Gastroesophageal sphincter (tissue), 4 donors: ENCODE results near the gene NUDT16L1. TPM values are rescaled to one million over a fixed set of nuclear protein-coding genes. Genes with fewer than 3 reads are reported as not detected.
A peak's percentile ranks its signal among the peaks of the same experiment; 100 is the strongest.
"Not testable (repeated sequence)": the region's sequence is repeated elsewhere in the genome, so short reads cannot be mapped to it uniquely, and the experiment has no call there.

Source experiments
- ATAC-seq: fragments of 150-250 bp; one replicate; pipeline ENCODE4 v1.9.1; 2016; ENCODE audit warnings: mild to moderate bottlenecking, moderate library complexity
- H3K27ac ChIP-seq, 4 donors: fragments of 200-600 bp; sonication (generic) in 3 of 4; 1 replicate in 3 of 4; 2 replicates in 1 of 4; pipeline ENCODE4 v1.5.1; 2016 to 2019
- H3K27me3 ChIP-seq: fragments of 200-600 bp; sonication (generic); one replicate; pipeline ENCODE4 v1.5.1; 2019
- H3K36me3 ChIP-seq, 2 donors: fragments of 200-600 bp; sonication (generic); one replicate each; pipeline ENCODE4 v1.5.1; 2019; ENCODE audit warnings: control low read depth in 1 of 2
- H3K4me1 ChIP-seq, 3 donors: fragments of 200-600 bp; sonication (generic); 1 replicate in 2 of 3; 2 replicates in 1 of 3; pipeline ENCODE4 v1.5.1; 2016 to 2019; ENCODE audit warnings: control low read depth in 2 of 3
- H3K4me3 ChIP-seq, 2 donors: fragments of 200-600 bp; sonication (generic); one replicate each; pipeline ENCODE4 v1.5.1; 2019; ENCODE audit warnings: mild to moderate bottlenecking in 1 of 2, moderate library complexity in 1 of 2
- H3K9me3 ChIP-seq, 3 donors: fragments of 200-600 bp; sonication (generic); one replicate each; pipeline ENCODE4 v1.5.1; 2017 to 2019; ENCODE audit warnings: control low read depth in 2 of 3
- CTCF ChIP-seq, 4 experiments: fragments of 200-600 bp in 2 of 4; fragments of 450-650 bp in 2 of 4; sonication (generic) in 1 of 4; IDR thresholded peaks; one replicate each; pipeline ENCODE4 v1.5.1; 2017 to 2019; ENCODE audit warnings: antibody characterized with exemption in 4 of 4, mild to moderate bottlenecking in 2 of 4, moderate library complexity in 2 of 4
- EP300 ChIP-seq: sonication (generic); formaldehyde crosslinking; IDR thresholded peaks from one replicate; pipeline ENCODE4 v1.6.1; 2017; ENCODE audit warnings: antibody characterized with exemption, mild to moderate bottlenecking
- POLR2A ChIP-seq, 2 donors: fragments of 450-650 bp; IDR thresholded peaks; one replicate each; pipeline ENCODE4 v1.6.1; 2017; ENCODE audit warnings: antibody characterized with exemption in 2 of 2, mild to moderate bottlenecking in 2 of 2, moderate library complexity in 1 of 2
- POLR2AphosphoS5 ChIP-seq: sonication (generic); formaldehyde crosslinking; IDR thresholded peaks from one replicate; pipeline ENCODE4 v1.6.1; 2017; ENCODE audit warnings: antibody characterized with exemption
- WGBS, 2 donors: methylation state at CpG; one replicate each; pipeline ENCODE4 v1.1.5; 2018; ENCODE audit warnings: low coverage in 1 of 2; 5-methylcytosine and 5-hydroxymethylcytosine counted together
- total RNA-seq, 4 donors: library from RNA; depleted of rRNA; stranded (reverse); fragments of >200 nt; gene quantifications; one replicate each; pipeline ENCODE4 v1.1.0, GENCODE V29; 2016

Gene NUDT16L1
- total RNA-seq, 4 donors from 2014 or later = 14.8 to 26.3 (median 21.4) TPM

DNA sequence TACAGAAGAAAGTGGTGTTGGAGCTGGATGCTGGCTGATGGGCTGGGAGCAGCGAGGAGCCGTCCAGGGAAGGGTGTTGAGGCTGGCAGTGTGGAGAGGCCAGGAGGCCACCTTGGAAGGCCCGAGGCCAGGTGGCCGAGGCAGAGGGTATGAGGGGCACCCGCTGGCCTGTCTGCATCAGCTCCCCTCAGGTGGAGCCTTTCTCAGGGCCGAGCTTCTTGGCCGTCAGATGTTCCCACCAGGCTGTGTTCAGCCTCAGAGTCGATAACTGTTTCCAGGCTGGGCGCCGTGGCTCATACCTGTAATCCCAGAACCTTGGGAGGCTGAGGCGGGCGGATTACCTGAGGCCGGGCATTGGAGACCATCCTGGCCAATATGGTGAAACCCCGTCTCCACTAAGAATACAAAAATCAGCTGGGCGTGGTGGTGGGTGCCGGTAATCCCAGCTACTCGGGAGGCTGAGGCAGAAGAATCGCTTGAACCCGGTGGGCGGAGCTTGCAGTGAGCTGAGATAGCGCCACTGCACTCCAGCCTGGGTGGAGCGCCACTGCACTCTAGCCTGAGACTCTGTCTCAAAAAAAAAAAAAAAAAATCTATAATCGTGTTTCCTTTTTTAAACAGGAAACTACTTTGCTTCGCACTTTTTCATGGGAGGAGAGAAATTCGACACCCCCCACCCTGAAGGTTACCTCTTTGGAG is 43.5 kb upstream of the NUDT16L1 start:
- peaks cover 0 to 76% of the 10 kb centered on the region in 2 donors for H3K36me3 ChIP-seq
- ATAC-seq = no peak

DNA sequence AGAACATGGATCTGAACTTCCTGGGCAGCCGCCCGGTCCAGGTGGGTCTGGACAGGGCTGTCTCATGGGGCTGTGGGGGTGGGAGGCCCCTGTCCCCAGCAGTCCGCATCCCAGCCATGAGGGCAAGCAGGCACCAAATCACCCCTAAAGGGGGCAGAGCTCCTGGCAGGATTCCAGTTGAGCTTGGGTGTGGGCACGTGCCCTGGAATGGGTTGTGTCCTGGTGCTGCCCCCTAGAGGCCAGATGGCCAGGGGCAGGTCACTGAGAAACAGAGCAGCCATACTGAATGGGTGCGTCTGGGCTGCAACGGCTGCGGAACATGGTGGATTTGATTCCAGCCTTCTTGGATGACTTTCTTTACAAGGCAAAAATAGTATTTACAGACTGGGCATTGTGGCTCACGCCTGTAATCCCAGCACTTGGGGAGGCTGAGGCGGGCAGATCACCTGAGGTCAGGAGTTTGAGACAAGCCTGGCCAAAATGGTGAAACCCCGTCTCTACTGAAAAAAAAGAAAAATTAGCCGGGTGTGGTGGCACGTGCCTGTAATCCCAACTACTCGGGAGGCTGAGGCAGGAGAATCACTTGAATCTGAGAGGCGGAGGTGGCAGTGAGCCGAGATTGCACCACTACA is 42.8 kb upstream of the NUDT16L1 start:
- not testable (repeated sequence) for ATAC-seq, H3K4me1 ChIP-seq, H3K9me3 ChIP-seq, H3K27ac ChIP-seq, H3K27me3 ChIP-seq, H3K4me3 ChIP-seq
- H3K36me3 ChIP-seq = peaks cover 0 to 78% of the 10 kb centered on the region in 2 donors
- WGBS, 2 donors = 20 to 87% methylated on average over 1 to 7 of the region's 15 CpGs
- peak in 3 of 4 experiments; percentile 44 to 67 (median 55) for TF ChIP-seq CTCF (IDR thresholded peaks at IDR 0.05)

More for the DNA sequence above, 43.5 kb upstream of the NUDT16L1 start:
- no peaks in the 10 kb centered on the region for H3K27me3 ChIP-seq
- H3K9me3 ChIP-seq = no peaks in the 10 kb centered on the region
- WGBS, 2 donors = 75% methylated on average over 5 of the region's 25 CpGs; no CpG with 5 or more reads in 1 of the 2 donors
- H3K4me3 ChIP-seq = no peak overlapping the region
- no peak overlapping the region for H3K27ac ChIP-seq
- no peak for TF ChIP-seq POLR2A (IDR thresholded peaks at IDR 0.05)
- TF ChIP-seq CTCF (IDR thresholded peaks at IDR 0.05) = no peak
- no peak for TF ChIP-seq POLR2AphosphoS5
- TF ChIP-seq EP300 = no peak
- H3K4me1 ChIP-seq = peaks cover 0 to 4% (median 0%) of the 10 kb centered on the region in 3 donors

DNA sequence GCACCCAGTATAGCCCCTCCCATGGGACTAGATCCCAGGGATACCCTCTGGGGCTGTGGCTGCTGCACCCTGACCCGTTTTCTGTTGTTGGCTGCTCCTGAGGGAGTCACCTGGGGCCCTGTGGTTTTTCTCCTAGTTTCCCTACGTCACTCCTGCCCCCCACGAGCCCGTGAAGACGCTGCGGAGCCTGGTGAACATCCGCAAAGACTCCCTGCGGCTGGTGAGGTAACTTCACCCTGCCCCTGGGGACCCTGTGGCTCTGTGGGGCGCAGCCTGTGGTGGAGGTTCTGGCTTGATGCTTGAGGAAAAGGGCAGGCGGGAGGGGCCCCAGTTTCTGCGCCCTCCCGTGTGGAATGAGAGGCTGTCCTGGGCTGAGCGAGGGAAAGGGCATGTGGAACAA is 41.5 kb upstream of the NUDT16L1 start:
- ATAC-seq = no peak
- H3K36me3 ChIP-seq = peaks cover 0 to 85% of the 10 kb centered on the region in 2 donors
- H3K27me3 ChIP-seq = no peaks in the 10 kb centered on the region
- H3K27ac ChIP-seq = no peak overlapping the region
- 80 to 93% methylated on average over 1 to 8 of the region's 13 CpGs for WGBS, 2 donors
- TF ChIP-seq POLR2A (IDR thresholded peaks at IDR 0.05) = no peak
- TF ChIP-seq CTCF (IDR thresholded peaks at IDR 0.05) = no peak
- TF ChIP-seq POLR2AphosphoS5 = no peak
- TF ChIP-seq EP300 = no peak
- H3K4me3 ChIP-seq = no peak overlapping the region
- H3K9me3 ChIP-seq = no peaks in the 10 kb centered on the region
- H3K4me1 ChIP-seq = peaks cover 0 to 4% (median 0%) of the 10 kb centered on the region in 3 donors

- TF ChIP-seq POLR2AphosphoS5 (no peak), EP300 (no peak), POLR2A (IDR thresholded peaks at IDR 0.05) (no peak), CTCF (IDR thresholded peaks at IDR 0.05) (no peak)
- Histone ChIP-seq H3K36me3 (peaks cover 0 to 86% of the 10 kb centered on the region in 2 donors), H3K4me3 (no peak overlapping the region), H3K4me1 (peaks cover 0 to 4% (median 0%) of the 10 kb centered on the region in 3 donors), H3K27me3 (no peaks in the 10 kb centered on the region), H3K27ac (no peak overlapping the region), H3K9me3 (no peaks in the 10 kb centered on the region)
- ATAC-seq = no peak
- WGBS, 2 donors = 60% methylated on average over 1 of the region's 25 CpGs; no CpG with 5 or more reads in 1 of the 2 donors
These were observed 40.8 kb upstream of the NUDT16L1 start for GRCh38 chr16:4652561-4652960.
